HFFc6 (cell line): ENCODE measurements around the gene PEX10. TPM values are rescaled to one million over a fixed set of nuclear protein-coding genes. Genes with fewer than 3 reads are reported as not detected.

Experiments used
- DNase-seq: peaks from one replicate; pipeline ENCODE4 v3.0.0-alpha.2; 2018
- H3K27ac Mint-ChIP-seq: 2 replicates; pipeline ENCODE4 v1.8.0; 2020; ENCODE audit warnings: mild to moderate bottlenecking, mixed read lengths
- H3K27me3 Mint-ChIP-seq: 2 replicates; pipeline ENCODE4 v1.8.0; 2021; ENCODE audit warnings: mild to moderate bottlenecking, moderate library complexity, mixed read lengths; ENCODE audit not compliant: insufficient read depth
- H3K36me3 Mint-ChIP-seq: 2 replicates; pipeline ENCODE4 v1.8.0; 2021; ENCODE audit warnings: low read depth, mixed read lengths
- H3K4me1 Mint-ChIP-seq: 2 replicates; pipeline ENCODE4 v1.8.0; 2020; ENCODE audit warnings: low read depth, mixed read lengths
- H3K4me3 Mint-ChIP-seq: 2 replicates; pipeline ENCODE4 v1.8.0; 2020; ENCODE audit warnings: mild to moderate bottlenecking, moderate library complexity, mixed read lengths
- H3K9me3 Mint-ChIP-seq: 2 replicates; pipeline ENCODE4 v1.8.0; 2020; ENCODE audit warnings: mild to moderate bottlenecking, mixed read lengths
- CTCF ChIP-seq: fragments of 200-600 bp; sonication (generic); IDR thresholded peaks from 2 replicates; pipeline ENCODE4 v1.5.0; 2021; ENCODE audit warnings: antibody characterized with exemption, mild to moderate bottlenecking
- total RNA-seq, 6 experiments: library from RNA; stranded (reverse); fragmentation: NEBNext Ultra II Directional; extraction: Animal tissue kit (Norgen Biotek cat#: 25700); gene quantifications; 2 replicates in 1 of 6; 3 replicates in 5 of 6; pipeline ENCODE4 v1.2.3, GENCODE V29; 2021

Gene PEX10
- total RNA-seq, 6 experiments from 2014 or later = 25.4 to 29.8 (median 26.4) TPM

GRCh38 chr1:2382621-2383361, 29.6 kb downstream of the PEX10 start:
- H3K27ac Mint-ChIP-seq = no peak overlapping the region
- no peaks in the 10 kb centered on the region for H3K4me1 Mint-ChIP-seq
- H3K9me3 Mint-ChIP-seq = no peaks in the 10 kb centered on the region
- TF ChIP-seq CTCF = peak; percentile 67
- peak; percentile 37 for DNase-seq
- no peaks in the 10 kb centered on the region for H3K36me3 Mint-ChIP-seq
- H3K4me3 Mint-ChIP-seq = no peak overlapping the region
- peaks cover 2% of the 10 kb centered on the region for H3K27me3 Mint-ChIP-seq

DNA sequence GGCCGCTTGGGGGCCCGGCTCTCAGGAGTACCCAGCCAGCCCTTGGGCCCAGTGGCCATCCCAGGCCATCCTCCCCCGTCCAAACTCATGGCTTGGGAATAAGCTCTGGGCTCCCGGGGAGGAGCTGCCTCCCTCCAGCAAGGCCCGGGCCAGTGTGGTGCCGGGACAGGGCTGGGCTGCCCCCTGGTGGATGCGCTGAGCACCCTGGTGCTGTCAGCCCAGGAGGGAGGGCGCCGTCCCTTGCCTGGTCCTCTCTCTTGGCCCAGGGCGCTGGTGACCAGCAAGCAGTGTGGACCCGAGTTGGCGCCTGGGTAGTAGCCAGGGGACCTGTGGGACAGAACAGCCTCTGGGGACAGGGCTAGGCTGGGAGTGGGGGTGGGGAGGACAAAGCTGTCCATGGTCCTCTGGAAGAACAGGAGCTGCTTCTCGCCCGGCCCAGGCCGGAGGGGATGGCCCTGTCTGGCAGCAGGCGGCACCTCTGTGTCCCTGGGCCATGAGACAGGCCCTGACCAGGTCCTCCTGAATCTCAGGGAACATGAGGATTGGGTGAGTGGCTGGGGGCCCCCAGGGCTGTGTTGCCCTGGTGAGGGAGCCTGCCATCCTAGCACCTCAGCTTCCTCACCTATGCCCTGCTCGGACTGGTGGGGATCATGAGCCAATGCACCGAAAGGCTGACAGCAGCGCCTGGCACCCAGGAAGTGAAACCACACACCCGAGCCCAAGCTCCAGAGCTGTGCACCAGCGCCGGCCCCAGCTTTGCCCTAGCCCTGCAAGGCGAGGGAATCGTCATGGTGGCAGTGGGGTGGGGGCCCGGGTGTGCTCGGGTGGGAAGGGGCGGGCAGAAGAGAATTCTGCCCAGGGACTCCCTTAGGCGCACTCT, 30.4 kb downstream of the PEX10 start:
- peak; percentile 59 for DNase-seq
- H3K4me3 Mint-ChIP-seq = no peak overlapping the region
- H3K9me3 Mint-ChIP-seq = no peaks in the 10 kb centered on the region
- H3K27ac Mint-ChIP-seq = no peak overlapping the region
- H3K27me3 Mint-ChIP-seq = peaks cover 2% of the 10 kb centered on the region
- peak; percentile 98 for TF ChIP-seq CTCF
- no peaks in the 10 kb centered on the region for H3K36me3 Mint-ChIP-seq
- no peaks in the 10 kb centered on the region for H3K4me1 Mint-ChIP-seq

DNA sequence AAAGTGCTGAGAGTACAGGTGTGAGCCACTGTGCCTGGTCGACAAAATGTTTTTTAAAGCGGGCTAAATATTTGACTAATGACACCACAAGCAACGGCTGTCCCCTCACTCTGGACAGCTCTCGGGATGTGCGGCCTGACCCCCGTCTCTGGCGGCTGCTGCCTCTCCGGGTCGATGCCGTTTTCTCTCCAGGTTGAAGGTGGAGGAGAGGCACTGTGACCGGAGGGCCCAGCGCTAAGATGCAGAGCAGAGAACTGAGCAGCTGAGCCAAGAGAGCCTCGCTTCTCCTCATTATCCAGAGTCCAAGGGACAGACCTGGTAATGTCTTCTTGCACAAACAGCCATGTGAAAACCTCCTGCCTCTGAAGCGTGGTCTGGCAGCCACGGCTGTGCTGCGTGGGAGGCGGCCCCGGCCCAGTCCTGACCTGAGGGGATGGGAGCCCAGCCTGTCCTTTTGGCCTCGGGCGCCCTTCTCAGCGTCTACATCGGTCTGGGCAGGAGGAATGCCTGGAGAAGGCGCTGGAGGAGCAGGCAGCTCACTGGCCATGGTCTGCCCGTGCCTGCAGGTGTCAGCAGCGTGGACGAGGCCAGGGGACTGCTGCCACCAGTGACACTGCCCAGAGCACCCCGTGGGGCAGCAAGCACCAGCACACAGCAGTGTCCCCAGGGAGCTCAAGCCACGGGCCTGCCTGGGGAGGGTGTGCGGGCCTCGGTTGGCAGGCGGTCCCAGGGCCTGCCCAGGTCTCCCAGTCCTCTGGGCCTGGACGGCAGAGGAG, 31.4 kb downstream of the PEX10 start:
- no peaks in the 10 kb centered on the region for H3K9me3 Mint-ChIP-seq
- DNase-seq = no peak
- H3K4me1 Mint-ChIP-seq = no peaks in the 10 kb centered on the region
- no peak overlapping the region for H3K4me3 Mint-ChIP-seq
- TF ChIP-seq CTCF = no peak
- no peak overlapping the region for H3K27ac Mint-ChIP-seq
- no peaks in the 10 kb centered on the region for H3K36me3 Mint-ChIP-seq
- peaks cover 2% of the 10 kb centered on the region for H3K27me3 Mint-ChIP-seq

- H3K27me3 Mint-ChIP-seq = peaks cover 2% of the 10 kb centered on the region
- H3K4me3 Mint-ChIP-seq = no peak overlapping the region
- no peak overlapping the region for H3K27ac Mint-ChIP-seq
- H3K36me3 Mint-ChIP-seq = no peaks in the 10 kb centered on the region
- DNase-seq = no peak
- H3K4me1 Mint-ChIP-seq = no peaks in the 10 kb centered on the region
- TF ChIP-seq CTCF = no peak
- no peaks in the 10 kb centered on the region for H3K9me3 Mint-ChIP-seq
Measured at GRCh38 chr1:2379733-2380404, 32.5 kb downstream of the PEX10 start.
